Measurements from ENCODE around the gene SLC29A2.

The SLC29A2 gene

DNA sequence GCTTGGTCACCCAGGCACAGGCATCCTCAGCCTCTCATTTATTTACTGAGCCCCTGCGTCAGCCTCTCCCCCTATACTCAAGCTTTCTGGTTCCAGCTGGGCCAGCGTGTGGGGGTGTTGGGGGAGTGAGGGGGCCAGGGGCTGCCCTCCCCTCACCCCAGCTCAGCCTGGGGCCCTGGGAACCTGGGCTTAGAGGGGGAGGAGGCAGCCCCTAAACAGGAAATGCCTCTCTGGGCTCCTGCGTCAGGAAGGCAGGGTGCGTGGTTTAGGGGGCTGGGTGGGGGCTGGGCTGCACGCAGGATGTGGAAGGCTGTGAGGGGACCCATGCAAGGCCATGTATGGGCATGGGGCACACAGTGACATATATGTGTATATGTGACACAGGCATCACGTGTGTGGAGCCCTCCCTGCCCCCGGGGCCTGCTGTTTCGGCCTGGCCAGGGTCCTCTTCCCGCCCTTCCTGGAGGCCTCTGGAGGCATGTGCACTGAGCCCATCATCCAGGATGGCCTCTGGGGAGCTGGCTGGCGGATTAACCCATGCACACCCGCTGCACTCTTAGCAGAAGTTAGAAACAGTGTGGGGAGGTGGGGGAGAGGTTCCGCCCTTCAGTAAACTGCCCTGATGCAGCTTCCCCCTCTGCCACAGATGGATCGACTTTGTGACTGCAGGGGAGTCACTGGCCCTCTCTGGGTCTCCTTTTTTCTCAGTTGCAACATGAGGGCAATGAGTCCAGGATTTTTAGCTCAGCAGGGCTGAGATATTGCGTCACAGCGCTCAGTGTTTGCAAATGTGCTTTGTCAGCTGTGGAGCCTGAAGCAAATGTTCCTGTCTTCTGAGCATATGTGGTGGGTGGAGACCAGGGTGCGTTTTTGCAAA is 53.6 kb downstream of the SLC29A2 start:
- peak; percentile 80 for DNase-seq (ENCODE audit: low read depth)

DNA sequence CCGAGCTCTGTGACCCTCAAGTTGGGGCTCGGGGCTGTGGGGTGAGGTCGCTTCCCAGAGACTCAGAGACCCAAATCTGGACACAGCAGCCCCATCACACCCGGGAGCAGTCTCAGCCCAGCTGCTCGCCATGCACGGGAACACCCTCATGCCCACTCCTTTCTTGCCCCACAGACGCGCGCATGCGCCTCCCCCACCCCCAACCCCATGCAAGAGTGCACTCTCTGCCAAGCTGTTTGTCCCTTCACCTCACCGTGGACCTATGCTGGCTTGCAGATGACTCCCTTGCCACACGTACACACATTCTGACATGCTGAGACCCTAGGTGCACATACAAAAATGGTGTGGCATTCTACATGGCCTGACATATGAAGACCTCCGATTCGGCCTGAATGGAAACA is 54.2 kb downstream of the SLC29A2 start:
- DNase-seq (ENCODE audit: low read depth), result no peak

DNA sequence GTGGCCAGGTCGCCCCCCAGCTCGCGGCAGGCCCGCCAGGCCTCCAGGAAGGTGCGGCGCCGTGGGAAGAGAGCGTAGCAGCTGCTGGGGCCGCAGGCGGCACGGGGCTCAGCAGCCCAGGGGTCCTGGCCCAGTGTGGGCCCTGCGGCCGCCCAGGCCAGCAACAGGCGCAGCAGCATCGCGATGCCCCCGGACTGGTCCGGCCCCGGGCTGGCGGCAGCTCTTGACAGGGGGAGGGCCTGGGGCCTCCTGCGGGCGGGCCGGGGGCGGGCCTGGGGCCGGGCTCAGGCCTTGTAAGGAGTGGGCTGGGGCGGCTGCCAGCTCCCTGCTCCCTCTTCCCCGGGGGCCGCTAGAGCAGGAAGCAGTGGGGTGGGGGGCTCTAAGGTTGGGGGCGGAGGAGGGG is 54.7 kb downstream of the SLC29A2 start, which contains the start of gene CD248:
CD248 (minus strand) TSS at position 196 of the 403 bp plus-strand sequence; CDS start at position 179, 17 bp downstream.
- DNase-seq (ENCODE audit: low read depth), result peak; percentile 67

DNA sequence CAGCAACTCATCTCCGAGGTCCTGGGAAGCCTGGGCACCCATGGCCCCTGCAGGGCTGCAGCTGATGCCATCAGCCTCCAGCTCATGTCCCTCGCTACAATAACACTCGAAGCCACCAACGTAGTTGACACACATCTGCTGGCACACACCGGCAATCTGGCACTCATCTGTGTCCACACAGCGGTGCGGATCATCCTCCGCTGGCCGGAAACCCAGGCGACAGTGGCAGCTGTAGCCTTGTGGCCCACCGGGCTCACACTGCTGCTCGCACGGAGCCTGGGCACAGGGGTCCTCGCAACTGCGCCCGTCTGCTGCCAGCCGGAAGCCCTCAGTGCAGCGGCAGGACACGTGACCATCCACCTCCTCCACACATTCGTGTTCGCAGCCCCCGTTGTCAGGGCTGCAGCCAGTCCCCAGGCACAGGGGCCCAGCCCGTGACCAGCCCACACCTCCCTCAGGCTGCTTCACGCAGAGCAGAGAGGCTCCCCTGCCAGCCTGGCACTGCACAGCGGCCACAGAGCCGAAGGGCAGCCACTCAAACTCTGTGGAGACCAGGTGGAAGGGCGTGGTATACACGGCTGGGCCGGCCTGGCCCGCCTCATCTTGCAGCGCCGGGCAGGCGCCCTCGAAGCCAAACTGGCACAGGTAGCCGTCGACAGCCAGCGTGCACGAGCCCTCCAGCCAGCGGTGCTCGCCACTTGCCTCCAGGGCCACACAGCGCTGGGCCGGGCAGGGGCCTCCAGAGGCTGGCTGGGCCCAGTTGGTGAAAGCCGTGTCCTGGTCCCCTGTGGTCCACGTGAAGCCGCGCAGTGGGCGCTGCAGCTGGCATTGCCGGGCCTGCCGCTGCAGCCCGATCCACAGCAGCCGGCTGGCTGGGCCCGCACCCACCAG is 55.4 kb downstream of the SLC29A2 start:
- DNase-seq (ENCODE audit: low read depth), result no peak

DNA sequence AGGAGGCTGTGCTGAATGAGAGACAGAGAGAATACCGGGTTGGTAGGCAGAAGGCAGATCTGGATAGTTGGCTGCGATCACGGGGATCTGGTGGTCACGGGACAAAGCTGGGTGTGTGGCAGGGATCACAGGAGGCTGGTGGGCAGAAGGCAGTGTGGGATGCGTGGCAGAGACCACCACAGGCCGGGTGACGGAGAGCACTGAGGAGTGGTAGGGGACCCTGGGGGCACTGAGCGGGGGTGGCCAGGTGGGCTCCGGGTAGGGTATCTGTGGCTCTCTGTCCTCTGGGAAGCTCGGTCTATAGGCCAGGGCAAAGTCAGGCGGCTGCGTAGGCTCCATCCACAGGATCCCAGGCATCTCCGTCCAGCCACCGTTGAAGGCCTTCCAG is 56.1 kb downstream of the SLC29A2 start:
- no peak for DNase-seq (ENCODE audit: low read depth)

DNA sequence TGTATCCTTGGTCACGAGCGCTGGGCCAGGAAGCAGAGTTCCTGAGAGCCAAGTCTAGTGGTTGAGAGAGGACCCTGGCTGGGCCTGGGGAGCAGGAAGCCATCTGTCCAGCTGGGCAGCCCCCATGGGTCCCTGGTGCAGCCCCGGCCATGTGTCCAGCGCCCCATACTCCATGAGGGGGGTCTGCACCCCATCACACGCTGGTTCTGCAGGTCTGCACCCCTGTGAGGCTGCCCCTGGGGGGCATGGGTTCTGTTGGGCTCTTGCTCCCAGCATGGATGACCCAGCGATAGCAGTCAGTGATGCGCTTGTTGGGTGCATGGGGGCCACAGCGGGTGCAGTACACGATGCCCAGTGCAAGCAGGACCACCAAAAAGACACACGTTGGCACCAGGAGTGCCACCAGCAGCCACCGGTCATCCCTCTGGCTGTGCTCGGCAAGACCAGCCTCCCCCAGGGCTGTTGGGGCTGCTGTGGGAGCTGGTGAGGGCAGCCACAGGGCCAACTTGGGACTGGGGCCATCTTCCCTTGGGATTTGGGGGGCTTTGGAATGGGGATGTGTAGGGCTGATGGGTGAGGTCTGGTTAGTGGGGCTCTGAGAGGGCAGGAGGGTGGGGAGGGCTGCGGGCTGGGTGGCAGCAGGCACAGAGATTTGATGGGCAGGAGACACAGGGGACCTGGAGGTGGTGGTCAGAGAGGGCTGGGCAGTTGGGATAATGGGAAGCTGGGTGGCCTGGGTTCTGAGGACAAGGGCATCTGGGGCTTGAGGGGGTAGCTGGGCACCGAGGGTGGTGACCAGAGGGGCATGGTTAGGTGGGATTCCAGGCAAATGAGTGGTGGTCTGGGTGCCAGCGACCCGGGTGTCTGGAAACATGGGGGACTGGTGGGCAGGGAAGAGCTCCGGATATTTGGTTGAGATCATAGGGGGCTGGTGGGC is 56.7 kb downstream of the SLC29A2 start:
- DNase-seq (ENCODE audit: low read depth), result no peak

DNA sequence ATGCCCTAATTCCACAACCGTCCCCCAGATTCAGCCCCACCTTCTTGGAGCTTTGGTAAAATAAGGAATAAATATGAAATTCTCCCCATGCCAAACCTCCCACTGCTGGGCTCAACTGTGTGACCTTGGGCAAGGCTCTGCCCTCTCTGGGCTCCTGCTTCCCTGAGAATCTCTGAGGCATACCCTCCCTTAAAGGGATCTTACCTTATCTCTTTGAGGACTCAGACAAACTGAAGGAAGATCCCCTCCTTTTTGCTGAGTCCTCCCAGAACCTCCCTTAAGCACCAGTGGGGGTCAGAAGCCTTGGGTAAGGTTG is 57.4 kb downstream of the SLC29A2 start:
- no peak for DNase-seq (ENCODE audit: low read depth)

DNA sequence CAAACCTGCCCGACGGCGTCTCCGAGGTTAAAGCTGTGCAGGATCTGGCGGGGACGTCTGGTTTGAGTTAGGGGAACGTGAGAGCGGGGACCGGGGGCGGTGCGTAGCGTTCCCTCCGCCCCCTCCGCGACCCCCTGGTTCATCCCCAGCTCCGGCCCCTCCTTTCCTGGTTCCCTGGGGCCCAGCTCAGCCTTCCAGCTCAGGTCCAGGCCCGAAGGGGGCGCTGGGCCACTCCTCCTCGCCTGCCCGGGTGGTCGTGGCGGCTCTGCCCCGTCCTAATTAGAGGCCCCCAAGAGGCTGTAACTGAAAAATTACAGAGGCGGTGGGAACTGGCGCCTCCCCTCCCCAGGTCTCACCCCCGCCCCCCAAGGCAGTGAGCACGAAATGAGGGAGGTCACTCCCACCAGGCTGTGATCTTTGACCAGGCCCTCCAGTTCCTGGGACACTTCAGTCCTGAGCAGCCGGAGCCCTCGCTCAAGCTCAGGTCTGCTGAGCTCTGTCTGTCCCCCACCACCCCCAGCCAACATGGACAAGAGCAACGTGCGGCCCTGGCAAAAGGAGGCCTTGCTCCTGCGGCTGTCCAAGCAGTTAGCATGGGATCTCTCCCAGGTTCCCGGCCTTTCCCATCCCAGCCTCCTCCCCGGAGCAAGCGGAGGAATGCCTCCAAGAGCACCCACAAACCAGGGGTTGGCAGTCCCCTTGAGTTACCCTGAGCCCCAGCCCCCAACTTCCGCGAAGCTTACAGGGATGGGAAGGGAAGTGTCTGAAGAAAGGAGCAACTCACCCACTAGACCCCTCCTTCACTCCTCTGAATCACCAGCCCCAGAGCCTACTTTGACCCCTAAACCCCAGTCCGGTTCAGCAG is 58.0 kb downstream of the SLC29A2 start:
- DNase-seq (ENCODE audit: low read depth), result no peak

DNA sequence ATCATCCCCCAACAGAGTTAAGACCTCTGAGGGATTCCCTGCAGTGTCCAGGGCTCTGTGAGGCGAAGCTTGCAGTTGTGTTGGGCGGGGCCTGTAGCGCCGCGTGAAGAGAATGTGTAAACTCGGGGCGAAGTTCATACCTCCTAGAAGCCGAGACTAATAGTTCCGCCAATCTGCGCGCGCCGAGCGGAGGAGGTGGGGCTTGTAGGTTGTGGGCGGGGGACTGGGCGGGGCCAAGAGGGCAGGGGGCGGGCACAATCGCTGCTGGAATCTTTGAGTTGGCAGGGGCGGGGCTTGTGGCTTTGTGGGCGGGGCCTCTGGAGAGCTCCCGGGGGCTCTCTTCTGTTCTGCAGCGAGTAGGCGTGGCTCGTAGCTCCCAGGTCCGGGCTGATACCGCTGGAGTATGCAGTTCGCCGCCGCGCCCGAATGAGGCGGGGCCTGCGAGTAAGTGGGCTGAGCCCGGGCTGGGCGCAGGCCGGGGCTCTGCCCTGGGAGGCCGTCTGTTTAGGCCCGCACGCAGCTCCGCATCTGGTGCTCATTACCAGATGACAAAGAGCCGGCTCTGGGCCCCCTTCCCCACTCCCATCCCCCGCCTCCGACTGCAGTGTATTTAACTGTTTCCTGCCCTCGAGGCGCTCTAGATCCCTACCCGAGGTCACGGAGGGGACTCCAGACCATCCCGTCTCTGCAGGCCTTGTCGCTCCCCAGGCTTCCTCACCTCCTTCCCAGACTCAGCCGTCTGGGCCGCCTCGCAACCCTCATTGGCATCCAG is 58.8 kb downstream of the SLC29A2 start:
- peak; percentile 99 for DNase-seq (ENCODE audit: low read depth)
